Retina (tissue), 1 donor: Measurements from ENCODE around the gene DNAH17.
"Not testable (repeated sequence)": the region's sequence is repeated elsewhere in the genome, so short reads cannot be mapped to it uniquely, and the experiment has no call there.

Experiments
- DNase-seq: peaks from one replicate; pipeline ENCODE4 v3.0.0-alpha.2; 2016

The DNAH17 gene

DNA sequence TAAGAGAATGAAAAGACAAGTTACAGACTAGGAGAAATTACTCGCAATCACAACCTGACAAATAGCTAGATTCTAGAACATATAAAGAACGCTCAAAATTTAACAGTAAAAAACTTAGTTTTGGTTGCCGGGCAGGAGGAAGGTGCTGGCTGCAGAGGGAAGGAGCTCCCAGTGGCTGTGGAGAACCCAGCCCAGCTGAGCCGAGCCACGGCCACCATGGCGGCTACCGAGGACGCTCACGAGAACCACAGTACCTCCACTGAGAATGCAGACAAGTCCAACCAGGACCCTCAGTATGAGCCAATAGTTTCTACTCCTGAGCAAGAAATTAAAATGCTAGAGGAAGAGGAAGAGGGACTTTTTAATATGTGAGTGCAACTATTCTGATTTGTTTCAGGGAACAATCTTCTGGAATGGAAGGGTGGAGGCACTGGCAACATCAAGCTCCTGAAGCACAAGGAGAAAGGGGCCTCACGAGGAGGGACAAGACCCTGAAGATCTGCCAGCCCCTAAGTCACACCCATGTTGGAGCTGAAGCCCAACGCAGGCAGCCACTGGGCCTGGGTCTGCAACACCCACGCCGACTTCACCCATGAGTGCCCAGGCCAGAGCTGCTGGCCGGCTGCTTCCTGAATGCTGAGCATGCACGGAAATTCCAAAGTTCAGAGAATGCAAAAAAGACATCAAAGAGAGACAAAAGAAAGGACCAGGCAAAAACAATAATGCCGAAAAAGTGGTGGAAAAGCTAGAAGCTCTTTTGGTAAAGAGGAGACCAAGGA is 55.0 kb downstream of the DNAH17 start:
- no peak for DNase-seq

DNA sequence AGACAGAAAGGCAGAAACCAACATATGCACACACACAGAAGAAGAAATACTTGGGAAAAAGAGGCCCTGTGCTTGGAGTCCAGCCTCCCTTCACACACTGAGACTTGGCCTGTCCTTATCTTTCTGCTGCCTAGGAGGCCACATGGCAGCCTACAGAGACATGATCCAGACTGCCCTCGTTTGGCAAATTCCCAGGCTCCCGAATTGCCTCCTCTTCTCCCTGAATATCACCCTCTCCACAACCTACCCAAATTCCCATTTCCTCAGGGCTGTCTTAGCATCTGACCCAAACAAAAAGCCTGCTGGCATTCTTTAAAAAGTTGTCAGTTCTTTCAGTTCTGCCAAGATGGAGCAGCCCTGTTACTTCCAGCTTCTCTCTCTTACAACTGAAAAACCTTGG is 59.8 kb downstream of the DNAH17 start:
- no peak for DNase-seq

DNA sequence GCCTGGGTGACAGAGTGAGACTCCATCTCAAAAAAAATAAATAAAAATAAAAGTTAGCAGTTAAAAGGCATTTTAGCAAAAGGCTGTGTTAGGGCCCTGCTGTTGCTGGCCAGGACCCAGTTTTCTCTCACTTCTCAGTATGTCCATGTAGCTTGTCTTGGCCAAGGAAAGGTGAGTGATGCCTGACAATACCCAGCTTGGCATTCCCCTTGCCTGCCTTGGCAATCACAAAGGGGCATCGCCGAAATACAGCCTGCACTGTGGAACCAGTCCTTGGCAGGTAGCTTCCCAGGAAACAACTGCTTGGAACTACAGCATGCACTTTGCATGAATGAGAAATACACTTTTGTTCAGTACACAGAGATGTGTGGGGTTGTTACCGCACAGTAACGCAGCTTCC is 61.7 kb downstream of the DNAH17 start:
- DNase-seq: no peak

DNA sequence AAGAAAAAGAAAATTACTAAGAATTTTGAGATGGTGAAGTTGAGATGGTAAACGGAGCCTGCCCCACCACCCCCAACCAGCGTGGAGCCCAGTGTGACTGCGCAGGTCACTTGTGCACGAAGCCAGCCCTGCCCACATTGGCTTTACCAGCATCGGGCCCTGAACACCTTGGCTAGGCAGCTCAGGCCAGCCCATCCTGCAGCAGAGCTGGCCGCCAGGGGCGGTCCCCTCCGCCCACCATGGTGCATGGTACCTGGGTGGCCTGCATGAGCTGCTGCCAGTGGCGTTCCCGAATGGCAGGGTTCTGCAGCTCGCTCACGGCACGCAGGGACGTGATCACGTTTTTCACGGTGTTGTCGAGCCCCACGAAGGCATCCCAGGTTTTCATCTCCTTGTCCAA is 62.7 kb downstream of the DNAH17 start:
- no peak for DNase-seq

DNA sequence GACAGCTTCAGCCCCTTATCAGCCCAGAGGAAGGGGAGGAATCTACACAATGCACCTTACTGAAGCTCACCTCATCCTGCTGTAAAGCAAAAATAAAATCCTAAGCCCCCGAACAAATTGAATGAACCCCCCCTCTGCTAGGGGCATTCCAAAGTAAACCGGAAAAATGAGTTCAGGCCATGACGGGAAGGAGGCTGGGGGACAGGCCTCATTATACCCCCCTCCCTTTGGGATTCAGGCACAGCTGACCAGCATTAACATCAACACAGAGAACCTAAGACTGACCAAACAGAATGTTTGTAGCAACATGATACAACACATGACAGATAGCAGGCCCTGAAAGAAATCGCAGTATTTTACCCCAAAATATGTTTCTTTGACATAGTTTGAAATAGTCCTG is 64.2 kb downstream of the DNAH17 start:
- DNase-seq: no peak

DNA sequence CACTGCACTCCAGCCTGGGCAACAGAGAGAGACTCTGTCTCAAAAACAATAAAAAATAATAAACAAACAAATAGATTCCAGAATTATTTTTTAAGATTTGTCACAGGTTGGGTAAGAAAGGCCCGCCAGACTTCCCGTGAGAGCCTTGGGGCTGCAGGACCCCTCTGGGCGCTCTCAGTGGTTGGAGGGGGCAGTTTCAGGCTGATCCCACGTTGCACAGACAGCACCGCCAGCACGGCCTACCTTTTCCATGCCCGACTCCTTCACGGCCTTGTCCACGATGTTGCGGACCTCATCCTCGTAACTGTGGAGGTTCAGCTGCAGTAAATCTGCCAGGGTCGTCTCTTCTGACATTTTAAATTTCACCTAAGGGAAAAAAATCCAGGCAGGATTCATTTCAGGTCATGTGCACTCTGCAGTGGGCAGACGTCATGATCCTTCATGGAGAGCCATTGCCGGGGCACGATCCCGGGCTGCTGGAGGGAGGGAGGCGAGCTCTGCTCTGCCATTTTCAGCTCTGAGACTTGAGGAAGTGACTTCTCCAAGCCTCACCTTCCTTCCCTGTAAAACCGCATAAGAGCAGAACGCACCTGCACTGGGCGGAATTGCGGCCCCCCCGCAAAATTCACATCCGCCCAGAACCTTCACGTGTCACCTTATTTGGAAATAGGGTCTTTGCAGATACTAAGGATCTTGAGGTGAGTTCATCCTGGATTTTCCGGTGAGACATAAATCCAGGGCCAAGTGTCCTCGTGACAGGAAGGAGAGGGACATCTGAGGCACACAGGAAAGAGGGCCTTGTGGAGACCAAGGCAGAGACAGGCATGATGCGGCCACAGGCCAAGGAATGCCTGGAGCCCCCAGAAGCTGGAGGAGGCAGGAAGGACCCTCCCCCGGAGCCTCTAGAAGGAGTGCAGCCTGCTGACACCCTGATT is 66.8 kb downstream of the DNAH17 start:
- no peak for DNase-seq

DNA sequence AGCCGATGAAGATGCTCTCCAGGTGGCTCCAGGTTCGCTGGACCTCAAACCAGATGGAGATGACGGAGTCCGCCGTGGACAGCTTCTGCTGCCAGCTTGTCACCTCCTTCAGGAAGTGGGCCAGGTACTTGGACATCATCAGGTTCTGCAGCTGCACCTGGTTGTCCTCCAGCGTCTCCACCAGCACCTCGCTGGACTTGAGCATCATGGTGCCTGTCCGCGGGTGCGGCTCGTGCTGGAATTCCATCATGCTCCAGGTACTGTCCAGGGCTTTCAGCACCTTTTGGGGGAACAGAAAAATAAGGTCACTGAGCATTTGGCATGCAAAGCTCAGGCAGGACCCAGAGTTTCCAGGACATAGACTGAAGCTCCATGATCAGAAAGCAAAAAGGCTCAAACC is 69.7 kb downstream of the DNAH17 start:
- no peak for DNase-seq

DNA sequence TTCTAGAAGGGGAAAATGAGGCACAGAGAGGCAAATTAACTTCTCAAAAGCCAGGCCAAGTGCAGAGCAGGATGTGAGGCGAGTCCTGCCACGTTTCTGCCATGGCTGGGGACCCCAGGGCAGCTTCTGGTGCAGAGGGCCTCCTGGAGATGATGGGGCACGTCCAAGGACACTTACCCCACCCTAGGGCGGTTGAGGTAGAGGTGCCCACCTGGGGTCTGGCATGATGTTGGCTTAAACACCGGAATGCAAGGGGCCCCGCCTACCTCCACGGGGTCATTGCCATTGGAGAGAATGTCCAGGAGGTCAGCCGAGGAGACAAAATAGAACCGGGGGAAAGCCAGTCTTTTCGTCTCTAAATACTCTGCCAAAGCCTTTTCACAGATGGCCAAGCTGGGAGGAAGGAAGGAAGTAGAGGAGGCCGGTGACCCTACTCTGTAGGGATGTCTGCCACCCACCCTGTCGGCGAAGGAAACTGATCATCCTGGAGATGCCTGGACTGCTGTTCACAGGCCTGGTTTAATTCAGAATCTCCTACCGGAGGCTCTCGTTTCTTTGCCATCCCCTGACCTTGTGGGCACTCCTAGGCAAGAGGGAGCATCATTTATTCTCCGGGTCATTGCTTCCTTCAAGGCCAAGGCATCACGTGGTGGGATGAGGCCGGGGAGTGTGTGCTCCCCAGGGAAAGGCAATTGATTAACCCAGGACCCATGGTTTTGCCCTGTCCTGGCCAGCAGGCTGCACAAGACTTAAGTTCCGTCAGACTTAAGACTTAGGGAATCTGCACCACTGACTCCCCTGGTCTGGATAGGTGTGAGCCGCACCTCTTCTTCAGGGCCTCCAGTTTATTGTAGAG is 70.5 kb downstream of the DNAH17 start:
- DNase-seq: no peak

DNA sequence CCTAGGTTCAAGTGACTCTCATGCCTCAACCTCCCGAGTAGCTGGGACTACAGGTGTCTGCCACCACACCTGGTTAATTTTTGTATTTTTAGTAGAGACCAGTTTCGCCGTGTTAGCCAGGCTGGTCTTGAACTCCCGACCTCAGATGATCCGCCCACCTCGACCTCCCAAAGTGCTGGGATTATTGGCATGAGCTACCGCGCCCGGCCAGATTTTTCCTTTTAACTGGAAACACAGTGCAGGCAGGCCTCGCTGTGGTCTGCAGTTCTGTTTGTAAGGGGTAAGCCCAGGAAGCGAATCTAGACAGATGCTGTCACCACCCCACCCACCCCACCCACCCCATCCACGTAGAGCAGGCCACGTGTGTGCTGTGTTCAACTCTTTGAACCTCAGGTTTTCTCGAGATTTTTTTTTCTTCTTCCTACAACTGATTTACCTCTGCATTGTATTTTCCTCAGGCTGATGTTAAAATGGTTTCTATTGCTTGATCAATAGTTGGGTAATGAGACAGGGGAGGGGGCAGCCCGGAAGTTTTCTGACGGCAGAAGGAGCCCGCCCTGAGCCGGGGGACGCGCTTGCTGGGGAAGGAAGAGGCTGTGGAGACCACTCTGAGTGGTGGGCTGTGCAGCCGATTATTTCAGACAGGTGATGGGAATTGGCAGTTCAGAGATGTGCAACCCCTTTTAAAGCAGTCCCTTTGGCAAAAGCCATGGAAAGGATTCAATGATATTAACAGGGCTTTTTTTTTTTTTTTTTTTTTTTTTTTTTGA is 72.9 kb downstream of the DNAH17 start:
- no peak for DNase-seq

DNA sequence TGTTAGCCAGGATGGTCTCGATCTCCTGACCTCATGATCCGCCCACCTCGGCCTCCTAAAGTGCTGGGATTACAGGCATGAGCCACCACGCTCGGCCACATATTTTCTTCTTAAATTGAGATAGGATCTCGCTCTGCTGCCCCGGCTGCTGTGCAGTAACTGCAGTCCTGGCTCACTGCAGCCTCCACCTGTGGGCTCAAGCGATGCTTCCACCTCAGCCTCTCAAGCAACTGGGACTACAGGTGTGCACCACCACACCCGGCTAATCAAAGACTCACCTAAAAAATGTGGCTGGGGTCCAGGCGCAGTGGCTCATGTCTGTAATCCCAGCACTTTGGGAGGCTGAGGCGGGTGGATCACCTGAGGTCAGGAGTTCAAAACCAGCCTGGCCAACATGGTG is 73.8 kb downstream of the DNAH17 start:
- not testable (repeated sequence) for DNase-seq

DNA sequence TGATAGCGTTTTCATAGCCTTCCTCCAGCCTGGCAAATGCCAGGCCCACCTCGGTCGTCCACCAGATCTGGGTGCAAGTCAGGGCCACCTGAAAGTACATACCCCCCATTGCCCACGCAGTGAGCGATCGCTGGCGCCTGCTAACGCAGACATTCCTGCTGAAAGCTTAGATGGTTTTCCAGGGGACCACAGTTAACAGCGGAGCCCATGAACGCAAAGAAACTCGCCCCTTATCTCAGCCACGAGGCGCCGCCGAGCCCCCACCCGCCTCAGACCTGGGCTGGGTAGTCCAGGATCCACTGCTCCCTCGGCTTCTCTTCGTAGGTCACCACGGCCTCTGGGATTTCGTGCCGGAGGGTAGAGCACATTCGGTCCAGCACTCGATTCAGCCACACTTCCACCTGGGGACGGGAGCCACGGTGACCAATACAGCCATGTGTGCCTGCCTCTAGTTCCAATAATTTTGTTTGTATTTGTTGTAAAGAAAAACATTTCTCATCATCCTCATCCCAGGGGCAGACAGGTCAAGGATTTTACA is 74.5 kb downstream of the DNAH17 start:
- DNase-seq: no peak

DNA sequence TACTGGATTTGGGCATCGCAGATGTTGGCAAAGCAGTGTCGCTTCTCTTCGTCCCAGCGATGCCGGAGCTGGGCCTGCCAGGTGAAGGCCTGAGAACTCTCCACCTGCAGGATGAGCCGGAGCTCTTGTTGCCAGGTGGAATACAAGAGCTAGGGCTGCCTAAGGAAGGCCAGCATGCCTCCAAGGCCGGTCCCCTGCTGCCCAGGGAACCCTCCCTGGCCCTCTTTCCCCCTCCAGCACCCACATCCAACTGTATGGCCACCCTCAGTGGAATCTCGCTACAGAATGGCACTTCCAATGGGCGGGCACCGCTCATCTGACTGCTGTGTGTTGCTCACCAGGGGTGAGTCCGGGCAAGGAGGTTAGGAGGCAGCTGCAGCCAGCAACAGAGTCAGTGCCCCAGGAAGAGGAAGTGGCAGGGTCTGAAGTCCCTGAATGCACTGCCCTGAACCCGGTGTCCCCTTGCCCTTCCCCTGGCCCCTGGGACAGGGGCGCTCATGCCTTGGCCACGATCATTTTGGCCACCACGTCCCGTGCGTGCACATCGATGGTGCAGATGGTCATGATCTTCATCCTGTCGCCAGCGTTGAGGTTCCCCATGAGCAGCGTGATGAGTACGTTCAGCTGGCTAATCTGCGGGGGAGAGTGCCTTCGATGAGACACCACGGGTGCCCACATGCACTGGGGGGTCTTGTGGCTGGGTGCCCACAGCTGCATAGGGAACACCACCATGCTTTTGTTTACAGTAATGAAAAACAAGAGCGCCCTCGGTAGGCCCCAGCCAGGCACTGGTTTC is 75.8 kb downstream of the DNAH17 start:
- DNase-seq: no peak

DNA sequence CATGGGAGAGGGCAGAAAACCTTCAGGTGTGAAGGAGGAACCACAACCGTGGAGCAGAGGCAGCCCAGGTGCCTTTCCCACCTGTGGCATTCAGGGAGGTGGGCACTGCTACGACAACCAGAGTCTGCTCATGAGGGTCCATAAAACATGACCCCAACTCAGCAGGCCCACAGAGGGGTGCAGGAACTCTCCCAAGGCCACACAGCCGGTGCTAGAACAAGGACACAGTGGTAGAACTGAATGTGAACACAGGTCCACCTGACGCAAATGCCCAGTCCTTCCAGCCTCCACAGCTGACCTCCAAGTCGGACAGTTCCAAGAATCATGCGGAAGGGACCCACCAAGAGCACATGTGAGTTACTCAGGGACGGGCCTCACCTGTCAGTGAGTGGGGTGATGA is 76.4 kb downstream of the DNAH17 start:
- no peak for DNase-seq

DNA sequence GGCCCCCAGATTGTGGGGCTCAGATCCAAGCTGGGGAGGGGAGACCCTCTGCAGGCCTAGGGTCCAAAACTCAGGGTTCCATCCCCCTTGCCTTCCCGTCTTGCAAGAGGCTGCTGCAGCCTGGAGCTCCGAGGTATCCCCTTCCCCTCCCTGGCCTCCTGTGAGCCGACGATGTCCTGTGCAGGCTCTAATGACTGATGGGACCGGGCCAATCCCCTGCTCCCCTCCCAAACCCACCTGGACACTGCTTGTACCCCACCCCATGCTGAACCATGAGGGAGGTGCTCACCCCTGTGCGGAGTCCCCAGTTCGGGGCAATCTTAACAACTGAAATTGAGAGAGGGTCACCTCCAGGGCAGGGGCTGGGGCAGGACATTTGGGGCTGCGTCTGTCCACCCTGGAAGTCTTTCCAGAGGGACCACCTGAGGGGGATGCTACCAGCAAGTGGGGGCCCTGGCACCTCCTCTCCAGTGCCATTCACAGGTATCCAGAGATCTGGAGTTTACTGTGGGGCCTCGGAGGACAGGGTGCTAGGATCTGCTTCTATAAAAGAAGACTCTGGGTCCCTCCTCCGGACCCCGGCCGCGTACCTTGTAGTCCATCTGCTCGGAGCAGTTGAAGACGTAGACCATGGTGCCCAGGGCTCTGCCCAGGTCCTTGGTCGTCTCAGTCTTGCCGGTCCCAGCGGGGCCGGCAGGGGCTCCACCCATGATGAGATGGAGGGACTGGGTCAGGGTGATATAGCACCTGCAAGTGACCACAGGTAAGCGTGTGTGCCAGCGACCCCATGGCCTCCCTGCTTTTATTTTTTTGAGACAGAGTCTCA is 77.3 kb downstream of the DNAH17 start:
- DNase-seq: no peak

DNA sequence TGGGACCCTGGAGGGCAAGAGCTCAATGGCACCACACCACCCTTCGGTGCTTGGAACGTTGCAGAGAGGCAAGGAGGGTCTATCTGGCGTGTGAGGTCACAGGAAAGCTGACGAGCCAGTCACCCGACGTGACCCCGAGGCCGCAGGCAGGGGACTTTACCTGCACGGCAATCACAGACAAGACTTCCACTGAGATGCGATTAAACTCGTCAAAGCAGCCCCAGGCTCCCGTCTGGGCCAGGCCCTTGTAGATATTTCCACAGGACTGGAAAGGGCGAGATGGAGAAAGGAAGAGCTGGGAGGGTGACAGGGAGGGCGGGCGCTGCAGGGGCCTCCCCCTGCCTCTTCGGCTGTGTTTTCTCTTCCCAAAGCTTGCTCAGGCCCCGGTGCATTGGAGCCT is 78.3 kb downstream of the DNAH17 start:
- no peak for DNase-seq

DNA sequence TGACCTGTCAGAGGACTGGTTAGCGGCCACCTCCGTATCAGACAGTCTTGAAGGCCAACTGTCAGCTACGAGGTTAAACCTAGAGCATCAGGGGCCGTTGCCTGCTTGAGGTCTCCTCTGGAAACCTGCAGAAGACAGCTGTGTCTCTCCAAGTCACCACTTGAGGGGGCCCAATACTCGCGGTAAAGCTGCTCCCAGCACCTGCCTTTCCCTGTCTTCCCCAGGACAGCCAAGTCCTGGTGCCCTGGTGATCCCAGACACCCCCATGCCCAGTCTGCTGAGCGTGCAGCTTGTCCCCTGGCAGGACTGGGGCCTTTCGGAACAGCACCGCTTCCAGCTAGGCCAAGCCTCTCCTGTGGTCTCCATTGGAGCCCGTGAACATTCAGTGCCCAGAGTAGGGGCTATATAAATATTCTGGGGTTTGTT is 80.1 kb downstream of the DNAH17 start:
- peak; percentile 80 for DNase-seq

DNA sequence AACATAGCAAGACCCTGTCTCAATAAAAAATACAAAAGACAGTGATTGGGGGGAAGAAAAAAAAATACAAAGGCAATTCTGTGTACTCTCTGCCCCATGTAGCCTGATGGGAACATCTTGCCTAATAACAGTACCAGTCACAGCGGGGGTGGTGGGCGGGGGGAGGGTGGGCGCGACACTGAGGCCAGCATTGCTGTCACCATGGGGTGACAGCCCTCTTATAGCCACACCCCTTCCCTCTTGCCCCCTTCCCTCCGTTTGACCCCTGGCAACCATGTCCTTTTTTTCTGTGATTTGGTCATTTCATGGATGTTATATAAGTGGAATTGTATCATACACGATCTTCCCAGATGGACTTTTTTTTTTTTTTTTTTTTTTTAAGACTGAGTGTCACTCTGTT is 80.9 kb downstream of the DNAH17 start:
- no peak for DNase-seq

DNA sequence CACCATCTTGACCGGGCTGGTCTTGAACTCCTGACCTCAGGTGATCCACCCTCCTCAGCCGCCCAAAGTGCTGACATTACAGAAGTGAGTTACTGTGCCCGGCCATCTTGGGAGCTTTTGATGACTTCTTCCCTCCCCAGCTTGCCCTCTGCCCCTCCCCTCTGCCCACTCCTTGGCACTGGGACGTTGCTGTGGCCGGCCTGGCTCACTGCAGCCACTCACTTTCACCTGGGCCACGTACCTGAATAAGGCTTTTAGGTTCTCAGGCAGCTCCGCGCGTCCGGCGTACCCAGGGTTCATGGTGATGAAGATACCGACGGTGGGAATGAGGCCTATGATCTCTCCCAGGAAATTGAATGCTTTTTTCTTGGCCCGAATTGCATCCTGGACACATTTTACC is 81.6 kb downstream of the DNAH17 start:
- DNase-seq: no peak

DNA sequence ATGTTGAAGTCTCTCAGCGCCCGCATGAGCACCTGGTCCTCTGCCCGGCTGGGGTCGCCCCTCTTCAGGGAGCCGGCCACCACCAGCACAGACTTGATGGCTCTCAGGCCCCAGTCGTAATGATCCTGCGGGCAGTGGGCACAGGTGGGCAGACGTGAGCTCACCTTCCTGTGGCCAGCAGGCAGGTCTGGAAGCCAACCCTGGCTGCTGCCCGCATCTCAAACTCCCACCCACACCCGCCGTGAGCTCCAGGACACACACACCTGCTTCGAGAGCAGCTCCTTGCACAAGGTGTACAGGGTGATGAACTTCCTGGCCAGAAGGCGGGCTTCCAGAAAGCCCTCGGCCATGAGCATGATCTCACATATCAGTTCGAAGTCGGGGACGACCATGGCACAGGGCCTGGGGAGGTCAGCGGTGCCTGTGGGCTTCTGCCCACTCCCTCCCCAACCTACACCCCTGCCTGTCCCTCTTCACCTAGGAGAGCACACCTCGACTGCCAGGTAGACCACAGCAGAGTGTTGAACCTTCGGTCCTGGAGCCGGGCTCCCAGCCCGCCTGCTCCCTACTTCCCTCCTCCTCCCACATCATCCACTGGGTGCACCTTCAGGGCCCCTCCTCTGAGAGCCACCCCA is 82.4 kb downstream of the DNAH17 start:
- no peak for DNase-seq
